ENCODE measurements around the gene SMARCA2. TPM values are rescaled to one million over a fixed set of nuclear protein-coding genes. Genes with fewer than 3 reads are reported as not detected.

SMARCA2 gene
- total and polyA plus RNA-seq, 10 of the 15 experiments (the other 5 are each of a cell fraction or from before 2014, with no cell fraction given) = 100 to 392 (median 204) TPM

GRCh38 chr9:2229109-2229721, 214.1 kb downstream of the SMARCA2 start (continued):
- TF ChIP-seq MEF2B (IDR thresholded peaks at IDR 0.05; ENCODE audit: partially characterized antibody, poor library complexity, severe bottlenecking) = peak; percentile 88
- TF ChIP-seq RELB (IDR thresholded peaks at IDR 0.05; ENCODE audit: low read depth) = peak; percentile 37; the same call in 1 of the 2 replicates
- TF ChIP-seq CHD2 (IDR thresholded peaks at IDR 0.05; ENCODE audit: borderline replicate concordance, low read depth, low read length) = no peak
- TF ChIP-seq MEF2A (IDR thresholded peaks at IDR 0.05; ENCODE audit: insufficient read depth, low read depth, low read length) = peak; percentile 94
- no peak for TF ChIP-seq E2F4 (IDR thresholded peaks at IDR 0.05; ENCODE audit: low read depth, low read length)
- no peak for TF ChIP-seq SIX5 (IDR thresholded peaks at IDR 0.05; ENCODE audit: low read depth, low read length, severe bottlenecking)
- TF ChIP-seq MTA2 (IDR thresholded peaks at IDR 0.05; ENCODE audit: low read depth) = peak; percentile 68; the same call in 1 of the 2 replicates
- TF ChIP-seq ZNF592 (IDR thresholded peaks at IDR 0.05) = no peak
- no peak for TF ChIP-seq NFYA (IDR thresholded peaks at IDR 0.05; ENCODE audit: borderline replicate concordance, low read depth, low read length)
- TF ChIP-seq SPI1 (IDR thresholded peaks at IDR 0.05; ENCODE audit: borderline replicate concordance, insufficient read depth, low read depth, low read length) = peak; percentile 71
- TF ChIP-seq CREB1 (IDR thresholded peaks at IDR 0.05; ENCODE audit: low read depth) = no peak
- peak; percentile 54; the same call in 1 of the 2 replicates for TF ChIP-seq NR2F1 (conservative IDR thresholded peaks at IDR 0.05)
- TF ChIP-seq FOS (IDR thresholded peaks at IDR 0.05; ENCODE audit: borderline replicate concordance, extremely low read depth, insufficient read length) = no peak
- no peak for TF ChIP-seq STAT1 (conservative IDR thresholded peaks at IDR 0.05)
- 0 out of 2 replicates have a peak, but pooled peaks have one; percentile 31 for TF ChIP-seq ATF7 (IDR thresholded peaks at IDR 0.05; ENCODE audit: low read depth)
- TF ChIP-seq EZH2 (IDR thresholded peaks at IDR 0.05; ENCODE audit: borderline replicate concordance, control insufficient read depth, low read depth, low read length) = no peak
- TF ChIP-seq NFIC (IDR thresholded peaks at IDR 0.05; ENCODE audit: low read depth, low read length) = peak; percentile 67
- no peak for TF ChIP-seq SREBF2 (IDR thresholded peaks at IDR 0.05; ENCODE audit: low read length)
- no peak for TF ChIP-seq KAT2A (conservative IDR thresholded peaks at IDR 0.05; ENCODE audit: control insufficient read depth, low read depth, low read length)
- no peak for TF ChIP-seq RFX5 (IDR thresholded peaks at IDR 0.05; ENCODE audit: low read depth, low read length)
- TF ChIP-seq NFXL1 (IDR thresholded peaks at IDR 0.05; ENCODE audit: borderline replicate concordance) = no peak
- no peak for TF ChIP-seq HDAC2 (IDR thresholded peaks at IDR 0.05)
- no peak for TF ChIP-seq STAT3 (IDR thresholded peaks at IDR 0.05; ENCODE audit: low read depth, low read length)
- no peak for TF ChIP-seq ESRRA (IDR thresholded peaks at IDR 0.05; ENCODE audit: low read length)
- peak; percentile 84 to 86 for TF ChIP-seq IKZF2 (IDR thresholded peaks at IDR 0.05)

All from GM12878 (cell line).